GM23248 (cell line): ENCODE results near the gene NPIPB2.

Experiments used
- EZH2 ChIP-seq: fragments of 200-600 bp; sonication (generic); IDR thresholded peaks from 2 replicates; pipeline ENCODE4 v1.6.1; 2018; ENCODE audit warnings: antibody characterized with exemption, mild to moderate bottlenecking; ENCODE audit not compliant: insufficient read depth, poor library complexity, severe bottlenecking
- EZH2phosphoT487 ChIP-seq: fragments of 200-600 bp; sonication (generic); IDR thresholded peaks from 2 replicates; pipeline ENCODE4 v1.6.1; 2018; ENCODE audit warnings: antibody characterized with exemption, moderate library complexity, mild to moderate bottlenecking, low read depth; ENCODE audit not compliant: insufficient read depth

- no peak for TF ChIP-seq EZH2
- TF ChIP-seq EZH2phosphoT487, result no peak
Measured at GRCh38 chr16:11977376-11978041, 35.7 kb upstream of the NPIPB2 start.
